Cardiac muscle cell (in vitro differentiated cells and primary cell): Measurements from ENCODE around the gene RAD21L1. TPM values are rescaled to one million over a fixed set of nuclear protein-coding genes. Genes with fewer than 3 reads are reported as not detected.

Experiments used
- DNase-seq, 2 donors: peaks; one replicate each; pipeline versions ENCODE4 v3.0.0 to v3.0.0-alpha.2; 2010 to 2017; ENCODE audit warnings: low read depth in 1 of 2, low spot score in 1 of 2
- H3K27ac ChIP-seq: fragments of 200-600 bp; sonication (generic); 2 replicates; pipeline ENCODE4 v1.5.1; 2016
- H3K27me3 ChIP-seq: fragments of 200-600 bp; sonication (generic); 2 replicates; pipeline ENCODE4 v1.6.0; 2016; ENCODE audit warnings: control low read depth
- H3K36me3 ChIP-seq: fragments of 200-600 bp; sonication (generic); 2 replicates; pipeline ENCODE4 v1.5.1; 2016; ENCODE audit warnings: control low read depth
- H3K4me1 ChIP-seq: fragments of 200-600 bp; sonication (generic); 2 replicates; pipeline ENCODE4 v1.8.1; 2017; ENCODE audit warnings: low read depth, mild to moderate bottlenecking, mixed run types
- H3K4me3 ChIP-seq: fragments of 200-600 bp; sonication (generic); 2 replicates; pipeline ENCODE4 v1.5.1; 2016; ENCODE audit warnings: mild to moderate bottlenecking
- H3K9me3 ChIP-seq: fragments of 200-600 bp; sonication (generic); 2 replicates; pipeline ENCODE4 v1.5.1; 2017; ENCODE audit warnings: low read depth, mild to moderate bottlenecking, control low read depth
- polyA plus RNA-seq: library from polyadenylated mRNA; unstranded; fragments of >200 nt; fragmentation: Nextera tagmentation; extraction: Ambion mirVana; gene quantifications from 2 replicates; pipeline ENCODE4 v1.2.1, GENCODE V29; 2016
- total RNA-seq: library from RNA; depleted of rRNA; stranded (reverse); fragments of >200 nt; gene quantifications from 2 replicates; pipeline ENCODE4 v1.2.3, GENCODE V29; 2016
- TF ChIP-seq, protein P1 (sequence below): IDR thresholded peaks from 2 replicates; pipeline ENCODE4 v1.5.1; 2012; ENCODE audit warnings: low read depth, mild to moderate bottlenecking, low read length

The RAD21L1 gene
- total and polyA plus RNA-seq, 2 experiments from 2014 or later = 0.16 to 0.33 TPM

DNA sequence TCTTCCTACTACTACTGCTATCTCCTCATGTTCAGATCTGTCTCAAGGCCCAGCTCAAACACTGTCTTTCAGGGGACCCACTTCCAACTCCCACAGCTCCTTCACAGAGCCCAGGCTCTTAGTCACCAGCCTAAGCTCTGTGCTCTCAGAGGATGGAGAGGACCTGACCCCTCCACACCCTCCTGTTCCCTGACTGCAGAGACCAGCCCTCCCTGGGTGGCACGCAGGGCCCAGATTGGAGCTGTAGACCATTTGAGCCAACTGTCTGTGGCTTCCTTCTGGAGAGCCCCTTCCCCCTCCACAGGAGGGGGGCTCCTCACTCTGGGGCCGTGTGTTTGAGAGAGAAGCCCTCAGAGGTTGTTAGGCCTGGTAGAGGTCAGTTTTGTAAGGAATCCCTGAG is 50.1 kb downstream of the RAD21L1 start:
- TF ChIP-seq, protein P1, sequence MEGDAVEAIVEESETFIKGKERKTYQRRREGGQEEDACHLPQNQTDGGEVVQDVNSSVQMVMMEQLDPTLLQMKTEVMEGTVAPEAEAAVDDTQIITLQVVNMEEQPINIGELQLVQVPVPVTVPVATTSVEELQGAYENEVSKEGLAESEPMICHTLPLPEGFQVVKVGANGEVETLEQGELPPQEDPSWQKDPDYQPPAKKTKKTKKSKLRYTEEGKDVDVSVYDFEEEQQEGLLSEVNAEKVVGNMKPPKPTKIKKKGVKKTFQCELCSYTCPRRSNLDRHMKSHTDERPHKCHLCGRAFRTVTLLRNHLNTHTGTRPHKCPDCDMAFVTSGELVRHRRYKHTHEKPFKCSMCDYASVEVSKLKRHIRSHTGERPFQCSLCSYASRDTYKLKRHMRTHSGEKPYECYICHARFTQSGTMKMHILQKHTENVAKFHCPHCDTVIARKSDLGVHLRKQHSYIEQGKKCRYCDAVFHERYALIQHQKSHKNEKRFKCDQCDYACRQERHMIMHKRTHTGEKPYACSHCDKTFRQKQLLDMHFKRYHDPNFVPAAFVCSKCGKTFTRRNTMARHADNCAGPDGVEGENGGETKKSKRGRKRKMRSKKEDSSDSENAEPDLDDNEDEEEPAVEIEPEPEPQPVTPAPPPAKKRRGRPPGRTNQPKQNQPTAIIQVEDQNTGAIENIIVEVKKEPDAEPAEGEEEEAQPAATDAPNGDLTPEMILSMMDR = no peak
- Histone ChIP-seq H3K36me3 (no peaks in the 10 kb centered on the region), H3K4me3 (no peak overlapping the region), H3K4me1 (peaks cover 10% of the 10 kb centered on the region), H3K27ac (no peak overlapping the region), H3K27me3 (no peaks in the 10 kb centered on the region), H3K9me3 (no peaks in the 10 kb centered on the region)
- no peak for DNase-seq

DNA sequence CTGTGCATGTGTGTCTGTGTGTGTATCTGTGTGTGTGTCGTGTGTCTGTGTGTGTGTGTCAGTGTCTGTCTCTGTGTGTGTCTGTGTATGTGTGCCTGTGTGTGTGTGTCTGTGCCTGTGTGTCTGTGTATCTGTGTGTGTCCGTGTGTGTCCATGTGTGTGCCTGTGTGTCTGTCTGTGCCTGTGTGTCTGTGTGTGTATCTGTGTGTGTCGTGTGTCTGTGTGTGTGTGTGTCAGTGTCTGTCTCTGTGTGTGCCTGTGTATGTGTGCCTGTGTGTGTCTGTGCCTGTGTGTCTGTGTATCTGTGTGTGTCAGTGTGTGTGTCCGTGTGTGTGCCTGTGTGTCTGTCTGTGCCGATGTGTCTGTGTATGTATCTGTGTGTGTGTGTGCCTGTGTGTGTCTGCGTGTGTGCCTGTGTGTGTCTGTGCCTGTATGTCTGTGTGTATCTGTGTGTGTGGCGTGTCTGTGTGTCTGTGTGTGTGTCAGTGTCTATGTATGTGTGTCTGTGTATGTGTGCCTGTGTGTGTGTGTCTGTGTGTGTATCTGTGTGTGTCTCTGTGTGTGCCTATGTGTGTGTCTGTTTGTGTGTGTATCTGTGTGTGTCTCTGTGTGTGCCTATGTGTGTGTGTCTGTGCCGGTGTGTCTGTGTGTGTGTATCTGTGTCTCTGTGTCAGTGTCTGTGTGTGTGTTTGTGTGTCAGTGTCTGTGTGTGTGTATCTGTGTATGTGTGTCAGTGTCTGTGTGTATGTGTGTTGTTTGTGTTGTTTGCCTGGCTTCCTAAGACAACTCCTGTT is 51.9 kb downstream of the RAD21L1 start:
- H3K4me3 ChIP-seq = no peak overlapping the region
- H3K27me3 ChIP-seq = no peaks in the 10 kb centered on the region
- no peaks in the 10 kb centered on the region for H3K9me3 ChIP-seq
- H3K4me1 ChIP-seq = peaks cover 15% of the 10 kb centered on the region
- H3K36me3 ChIP-seq = no peaks in the 10 kb centered on the region
- H3K27ac ChIP-seq = no peak overlapping the region
- DNase-seq = no peak
- TF ChIP-seq, protein P1 = no peak

DNA sequence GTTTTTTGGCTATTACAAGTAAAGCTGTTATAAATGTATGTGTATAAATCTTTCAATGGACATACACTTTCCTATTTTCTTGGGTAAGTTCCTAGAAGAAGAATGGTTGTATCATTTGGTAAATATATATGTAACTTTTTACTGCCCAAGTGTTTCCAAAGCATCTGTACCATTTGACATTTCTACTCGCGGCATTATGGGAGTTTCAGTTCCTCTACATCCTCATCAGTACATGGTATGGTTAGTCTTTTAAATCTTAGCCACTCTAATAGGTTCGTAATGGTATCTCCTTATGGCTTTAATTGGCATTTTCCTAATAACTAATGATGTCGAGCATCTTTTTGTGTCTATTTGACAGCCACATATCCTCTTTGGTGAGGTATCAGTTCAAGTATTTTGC is 53.1 kb downstream of the RAD21L1 start:
- H3K36me3 ChIP-seq = no peaks in the 10 kb centered on the region
- TF ChIP-seq, protein P1 = no peak
- H3K4me3 ChIP-seq = no peak overlapping the region
- peaks cover 15% of the 10 kb centered on the region for H3K4me1 ChIP-seq
- H3K27ac ChIP-seq = no peak overlapping the region
- DNase-seq = no peak
- no peaks in the 10 kb centered on the region for H3K27me3 ChIP-seq
- no peaks in the 10 kb centered on the region for H3K9me3 ChIP-seq

DNA sequence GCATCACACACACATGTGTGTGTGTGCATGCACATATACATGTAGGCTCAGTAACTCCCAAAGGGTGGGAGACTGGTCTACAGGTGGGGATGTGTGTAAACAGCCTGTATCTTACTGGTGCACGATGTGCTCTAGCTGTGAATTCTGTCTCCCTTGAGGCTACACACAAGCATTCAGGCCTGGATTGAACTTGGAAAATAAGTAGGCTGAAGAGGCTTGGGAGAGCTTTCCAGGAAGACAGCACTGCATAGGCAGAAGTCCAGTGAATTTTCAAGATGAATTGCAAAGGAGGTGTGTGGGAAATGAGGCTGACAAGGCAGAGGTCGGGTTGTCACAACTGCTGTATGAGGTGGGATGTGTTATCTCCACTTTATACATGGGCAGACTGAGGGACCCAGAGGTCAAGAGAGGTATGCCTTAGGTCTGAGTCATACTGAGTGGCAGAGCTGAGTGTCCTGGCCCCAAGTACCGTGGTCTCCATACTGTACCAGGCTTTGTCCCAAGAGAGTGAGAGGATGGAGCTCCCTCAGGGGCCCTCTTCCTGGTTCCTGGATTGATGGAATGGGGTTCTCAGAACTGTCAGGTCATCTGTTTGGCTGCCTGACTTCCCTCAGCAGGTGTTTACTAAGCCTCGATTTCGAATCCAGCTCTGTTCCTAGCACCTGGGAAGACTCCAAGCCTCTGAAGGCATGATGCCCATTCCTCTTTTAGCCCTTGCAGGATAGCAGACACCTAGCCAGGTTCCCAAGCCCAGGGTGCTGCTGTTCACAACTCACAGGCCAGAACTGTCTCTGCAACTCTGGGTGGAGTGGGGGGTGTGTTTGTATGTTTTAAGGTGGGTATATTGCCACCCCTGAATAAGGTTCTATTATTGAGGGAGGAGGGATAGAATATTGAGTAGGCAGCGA is 54.6 kb downstream of the RAD21L1 start:
- no peaks in the 10 kb centered on the region for H3K27me3 ChIP-seq
- H3K27ac ChIP-seq = no peak overlapping the region
- peaks cover 15% of the 10 kb centered on the region for H3K4me1 ChIP-seq
- no peak overlapping the region for H3K4me3 ChIP-seq
- DNase-seq = no peak
- no peaks in the 10 kb centered on the region for H3K9me3 ChIP-seq
- TF ChIP-seq, protein P1 = no peak
- no peaks in the 10 kb centered on the region for H3K36me3 ChIP-seq

DNA sequence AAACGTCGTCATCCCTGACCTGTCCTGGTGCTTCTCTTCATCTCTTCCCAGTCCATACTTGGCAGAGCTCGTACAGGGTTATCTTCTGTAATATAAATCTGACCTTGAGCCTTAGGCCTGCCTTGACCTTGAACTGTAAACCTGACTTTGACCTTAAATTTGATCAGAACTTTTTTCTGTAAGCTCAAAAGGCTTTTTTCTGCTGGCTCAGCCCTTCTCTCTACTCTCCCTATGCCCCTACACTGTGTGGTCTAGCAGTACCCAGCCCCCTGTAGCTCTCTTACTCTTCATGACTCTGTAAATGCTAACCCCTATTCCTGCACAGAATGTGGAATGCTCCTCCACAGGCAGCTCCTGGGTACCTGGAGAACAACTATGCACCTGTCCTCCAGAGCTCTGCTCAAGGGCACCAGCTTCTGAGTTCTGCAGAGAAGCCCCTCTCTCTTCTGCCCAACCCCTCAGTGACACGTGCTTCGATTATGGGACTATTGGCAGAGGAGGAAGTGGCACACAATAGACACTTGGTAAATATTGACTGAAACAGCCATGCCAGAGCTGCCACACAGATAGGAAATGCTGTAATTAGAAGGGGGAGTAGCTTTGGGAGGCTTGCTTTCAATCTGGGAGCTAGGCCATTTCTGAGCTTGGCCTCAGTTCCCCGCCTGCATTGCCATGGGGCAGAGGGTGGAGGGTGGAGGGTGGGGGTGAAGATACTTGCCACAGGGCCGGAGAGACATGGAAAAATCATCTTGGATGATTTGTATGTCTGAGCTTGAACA is 55.6 kb downstream of the RAD21L1 start:
- no peaks in the 10 kb centered on the region for H3K36me3 ChIP-seq
- DNase-seq = no peak
- TF ChIP-seq, protein P1 = no peak
- H3K4me1 ChIP-seq = peaks cover 15% of the 10 kb centered on the region
- H3K9me3 ChIP-seq = no peaks in the 10 kb centered on the region
- H3K4me3 ChIP-seq = no peak overlapping the region
- no peaks in the 10 kb centered on the region for H3K27me3 ChIP-seq
- H3K27ac ChIP-seq = no peak overlapping the region
